Stimulated activated CD8-positive, alpha-beta memory T cell treated with anti-CD3 and anti-CD28 coated beads, Interleukin-4, amount 100 ng/mL, for 48 hours (primary cell): ENCODE results near the gene AFAP1.

Experiments
- DNase-seq: peaks from one replicate; pipeline ENCODE4 v3.0.0-alpha.2; 2020

The AFAP1 gene

GRCh38 chr4:7839856-7840255 is 99.8 kb downstream of the AFAP1 start:
- no peak for DNase-seq

- no peak for DNase-seq
Observed at GRCh38 chr4:7838136-7838782, 101.4 kb downstream of the AFAP1 start.

- no peak for DNase-seq
Observed at GRCh38 chr4:7837597-7838135, 102.0 kb downstream of the AFAP1 start.

GRCh38 chr4:7831858-7832730 is 107.6 kb downstream of the AFAP1 start:
- no peak for DNase-seq

- peak; percentile 44 for DNase-seq
Observed at GRCh38 chr4:7831330-7831729, 108.3 kb downstream of the AFAP1 start.

GRCh38 chr4:7830747-7831146 is 108.9 kb downstream of the AFAP1 start:
- DNase-seq, result no peak

GRCh38 chr4:7829652-7830580 is 109.7 kb downstream of the AFAP1 start:
- DNase-seq, result no peak

GRCh38 chr4:7828793-7829301 is 110.8 kb downstream of the AFAP1 start:
- no peak for DNase-seq

GRCh38 chr4:7828011-7828720 is 111.5 kb downstream of the AFAP1 start:
- DNase-seq, result peak; percentile 67

GRCh38 chr4:7827566-7827965 is 112.1 kb downstream of the AFAP1 start:
- no peak for DNase-seq

GRCh38 chr4:7826909-7827306 is 112.8 kb downstream of the AFAP1 start:
- DNase-seq, result no peak

GRCh38 chr4:7826176-7826908 is 113.3 kb downstream of the AFAP1 start:
- DNase-seq, result no peak

- DNase-seq, result no peak
Observed at GRCh38 chr4:7824218-7824617, 115.4 kb downstream of the AFAP1 start.

GRCh38 chr4:7823416-7823824 is 116.2 kb downstream of the AFAP1 start:
- no peak for DNase-seq

GRCh38 chr4:7822877-7823276 is 116.8 kb downstream of the AFAP1 start:
- DNase-seq, result no peak

- no peak for DNase-seq
Observed at GRCh38 chr4:7822137-7822505, 117.5 kb downstream of the AFAP1 start.

- no peak for DNase-seq
Observed at GRCh38 chr4:7821245-7822136, 118.2 kb downstream of the AFAP1 start.

GRCh38 chr4:7820031-7820818 is 119.4 kb downstream of the AFAP1 start:
- no peak for DNase-seq

GRCh38 chr4:7819446-7819845 is 120.2 kb downstream of the AFAP1 start:
- DNase-seq, result no peak
